K562 (cell line): ENCODE measurements around the gene FGF14. TPM values are rescaled to one million over a fixed set of nuclear protein-coding genes. Genes with fewer than 3 reads are reported as not detected.

Experiments used
- ATAC-seq: fragments of 200-7000 bp; cut with Tn5 transposase; 3 replicates; pipeline ENCODE4 v1.9.1; 2020; ENCODE audit warnings: moderate library complexity
- BruUV-seq: library from RNA; stranded (reverse); fragments of 400-500 nt; replicated peaks from 2 replicates; lab custom pipeline; 2021; lab: Mats Ljungman, UMichigan
- CTCF ChIA-PET: fragments of 300-600 bp; formaldehyde crosslinking; extraction: SDS; loops from one replicate; lab custom pipeline; 2021; ENCODE audit warnings: low intra/inter-chr PET ratio; lab: Yijun Ruan, JAX
- POLR2A ChIA-PET: fragments of 300-600, 350-650 bp; sonication (Branson Sonifier 250); formaldehyde crosslinking; extraction: SDS; loops from one replicate; lab custom pipeline; 2021; ENCODE audit warnings: antibody characterized with exemption, inconsistent platforms; lab: Yijun Ruan, JAX
- DNase-seq, 4 experiments: peaks; one replicate each; pipeline versions ENCODE4 v3.0.0 to v3.0.0-alpha.2; 2011 to 2018; ENCODE audit warnings: low spot score in 3 of 4, mixed read lengths in 3 of 4; ENCODE audit errors: extremely low read depth in 1 of 4
- FAIRE-seq: peaks from 2 replicates; lab custom pipeline; 2011; peaks lifted over from hg19 to GRCh38; lab: Jason Lieb, UNC
- H2AFZ ChIP-seq: 2 replicates; pipeline ENCODE4 v1.6.0; 2011; ENCODE audit warnings: low read depth, low read length, control low read depth, inconsistent platforms
- H3K27ac ChIP-seq: fragments of 200-600 bp; 3 replicates; pipeline ENCODE4 v1.8.0; 2011; ENCODE audit warnings: low read depth, mild to moderate bottlenecking, control low read depth, inconsistent platforms, low read length, moderate library complexity, mixed read lengths; ENCODE audit errors: extremely low read depth
- H3K27me3 ChIP-seq, 2 experiments: fragments of 300-600 bp in 1 of 2; 2 replicates in 1 of 2; 3 replicates in 1 of 2; pipeline versions ENCODE4 v1.6.0 to v1.8.0; 2011; ENCODE audit warnings: inconsistent platforms in 2 of 2, low read length in 2 of 2, mild to moderate bottlenecking in 1 of 2, mixed read lengths in 1 of 2, moderate library complexity in 1 of 2; ENCODE audit not compliant: control insufficient read depth in 2 of 2, insufficient read depth in 2 of 2
- H3K36me3 ChIP-seq: fragments of 300-600 bp; 3 replicates; pipeline ENCODE4 v1.8.0; 2011; ENCODE audit warnings: mild to moderate bottlenecking, low read length, inconsistent platforms; ENCODE audit not compliant: control insufficient read depth, insufficient read depth
- H3K4me1 ChIP-seq, 2 experiments: fragments of 200-600 bp in 1 of 2; replicated peaks in 1 of 2; 2 replicates in 1 of 2; 3 replicates in 1 of 2; pipeline versions ENCODE4 v1.5.1 to v1.8.0; 2011; ENCODE audit warnings: inconsistent platforms in 2 of 2, low read length in 2 of 2, mild to moderate bottlenecking in 1 of 2, mixed read lengths in 1 of 2, moderate library complexity in 1 of 2; ENCODE audit not compliant: control insufficient read depth in 2 of 2, insufficient read depth in 2 of 2
- H3K4me2 ChIP-seq: 2 replicates; pipeline ENCODE4 v1.6.1; 2011; ENCODE audit warnings: low read length, control low read depth, inconsistent platforms, mixed read lengths; ENCODE audit not compliant: insufficient read depth
- H3K4me3 ChIP-seq: fragments of 200-600 bp; sonication (generic), shearing (Covaris generic); 2 replicates; pipeline ENCODE4 v1.5.1; 2016; ENCODE audit warnings: control low read depth, inconsistent platforms
- H3K79me2 ChIP-seq: fragments of 200-600 bp; 3 replicates; pipeline ENCODE4 v1.8.0; 2011; ENCODE audit warnings: low read length, inconsistent platforms; ENCODE audit not compliant: control insufficient read depth, insufficient read depth
- H3K9ac ChIP-seq, 2 experiments: 2 replicates each; pipeline versions ENCODE4 v1.6.0 to v1.6.1; 2011; ENCODE audit warnings: low read depth in 2 of 2, low read length in 2 of 2, control low read depth in 1 of 2, inconsistent platforms in 1 of 2, mild to moderate bottlenecking in 1 of 2, mixed read lengths in 1 of 2; ENCODE audit not compliant: insufficient read depth in 1 of 2
- H3K9me1 ChIP-seq: one replicate; pipeline ENCODE4 v1.6.0; 2011; ENCODE audit warnings: inconsistent platforms, mild to moderate bottlenecking, low read length, moderate library complexity; ENCODE audit not compliant: control insufficient read depth, insufficient read depth
- H3K9me3 ChIP-seq: replicated peaks from 2 replicates; pipeline ENCODE4 v1.5.1; 2011; ENCODE audit warnings: low read depth, low read length, inconsistent platforms; ENCODE audit not compliant: control insufficient read depth, insufficient read depth
- H4K20me1 ChIP-seq: replicated peaks from 2 replicates; pipeline ENCODE4 v1.6.1; 2011; ENCODE audit warnings: low read length, inconsistent platforms, mixed read lengths; ENCODE audit not compliant: control insufficient read depth, insufficient read depth
- RBM22 ChIP-seq: fragments of 200-400 bp; formaldehyde crosslinking; IDR thresholded peaks from 2 replicates; pipeline ENCODE4 v1.6.1; 2018; ENCODE audit warnings: low read length, low read depth; ENCODE audit not compliant: poor library complexity, severe bottlenecking
- STAG1 ChIP-seq: sonication (generic); formaldehyde crosslinking; IDR thresholded peaks from 2 replicates; pipeline ENCODE4 v1.5.0; 2020; ENCODE audit warnings: missing genetic modification reagents, borderline replicate concordance
- UBTF ChIP-seq, 2 experiments: IDR thresholded peaks; 2 replicates each; pipeline ENCODE4 v1.6.1; 2012; ENCODE audit warnings: improper control_type of control experiment in 2 of 2, low read depth in 2 of 2, low read length in 2 of 2, borderline replicate concordance in 1 of 2
- WGBS: fragments of 100-300 bp; shearing (Covaris generic); methylation state at CpG from one replicate; pipeline ENCODE4 v1.1.6; 2016; ENCODE audit warnings: low coverage, mixed read lengths; ENCODE audit not compliant: insufficient coverage; ENCODE audit errors: missing lambda C conversion rate; 5-methylcytosine and 5-hydroxymethylcytosine counted together
- in situ Hi-C: fragments of 300-500 bp; cut with MboI; formaldehyde crosslinking; loops from 4 replicates; pipeline ENCODE4 v1.15.0; 2018; ENCODE audit warnings: inconsistent platforms, mixed read lengths
- intact Hi-C: fragments of 100-400 bp; cut with micrococcal nuclease; formaldehyde crosslinking; loops from 2 replicates; pipeline ENCODE4 v1.14.2; 2022
- polyA plus RNA-seq, 8 experiments: library from polyadenylated mRNA; depleted of rRNA in 4 of 8; stranded (reverse) in 5 of 8; unstranded in 3 of 8; fragments of >200 nt; fragmentation: Nextera tagmentation in 2 of 8; fragmentation: Illumina TruSeq in 1 of 8; extraction: Ambion mirVana in 2 of 8; extraction: Trizol in 1 of 8; gene quantifications; 2 replicates each; pipeline versions ENCODE4 v1.2.1 to v1.2.3, GENCODE V29; 2011 to 2014; ENCODE audit warnings: inconsistent platforms in 1 of 8, missing spikeins in 1 of 8
- total RNA-seq, 7 experiments: library from RNA; depleted of rRNA in 6 of 7; stranded (reverse); fragments of >200 nt in 6 of 7; fragmentation: Illumina TruSeq in 2 of 7; extraction: Trizol in 2 of 7; gene quantifications; 2 replicates each; pipeline versions ENCODE4 v1.2.1 to v1.2.3, GENCODE V29; 2011 to 2021; ENCODE audit warnings: low replicate concordance in 1 of 7
- TF ChIP-seq, protein P1 (sequence below): conservative IDR thresholded peaks from 2 replicates; pipeline ENCODE4 v1.6.1; 2011; ENCODE audit warnings: low read depth, mild to moderate bottlenecking, low read length; ENCODE audit not compliant: control insufficient read depth

Gene FGF14
- total and polyA plus RNA-seq, 9 of the 15 experiments (the other 6 are each of a cell fraction or from before 2014, with no cell fraction given) = not detected

GRCh38 chr13:102045731-102046130, 356.1 kb downstream of the FGF14 start:
- TF ChIP-seq RBM22 = no peak
- TF ChIP-seq STAG1 (CRISPR knock-in tag) = no peak
- TF ChIP-seq, protein P1, sequence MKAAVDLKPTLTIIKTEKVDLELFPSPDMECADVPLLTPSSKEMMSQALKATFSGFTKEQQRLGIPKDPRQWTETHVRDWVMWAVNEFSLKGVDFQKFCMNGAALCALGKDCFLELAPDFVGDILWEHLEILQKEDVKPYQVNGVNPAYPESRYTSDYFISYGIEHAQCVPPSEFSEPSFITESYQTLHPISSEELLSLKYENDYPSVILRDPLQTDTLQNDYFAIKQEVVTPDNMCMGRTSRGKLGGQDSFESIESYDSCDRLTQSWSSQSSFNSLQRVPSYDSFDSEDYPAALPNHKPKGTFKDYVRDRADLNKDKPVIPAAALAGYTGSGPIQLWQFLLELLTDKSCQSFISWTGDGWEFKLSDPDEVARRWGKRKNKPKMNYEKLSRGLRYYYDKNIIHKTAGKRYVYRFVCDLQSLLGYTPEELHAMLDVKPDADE = no peak
- TF ChIP-seq UBTF (IDR thresholded peaks at IDR 0.05; ENCODE audit: borderline replicate concordance in 1 of 2, low read depth in 2 of 2, low read length in 2 of 2) = no peak
- H3K27me3 ChIP-seq = no peaks in the 10 kb centered on the region
- no peak overlapping the region for H3K4me3 ChIP-seq
- H3K9me3 ChIP-seq = no peaks in the 10 kb centered on the region
- no peak overlapping the region for H3K4me2 ChIP-seq
- H3K79me2 ChIP-seq = no peaks in the 10 kb centered on the region
- H3K4me1 ChIP-seq = no peaks in the 10 kb centered on the region
- H3K36me3 ChIP-seq = no peaks in the 10 kb centered on the region
- no peaks in the 10 kb centered on the region for H3K9me1 ChIP-seq
- ChIA-PET POLR2A (no interaction called here), CTCF (no interaction called here)
- 0% methylated on average over 1 of the region's 1 CpG for WGBS
- DNase-seq = no peak
- FAIRE-seq = no peak
- no peak overlapping the region for H2AFZ ChIP-seq
- H4K20me1 ChIP-seq = no peaks in the 10 kb centered on the region
- intact Hi-C loops (no loop called here), in situ Hi-C loops (no loop called here)
- H3K9ac ChIP-seq = no peak overlapping the region
- ATAC-seq = no peak
- BruUV-seq = no TSS peak
- H3K27ac ChIP-seq = no peak overlapping the region
